PC-3 (cell line): Measurements from ENCODE around the gene SLIT1. TPM values are rescaled to one million over a fixed set of nuclear protein-coding genes. Genes with fewer than 3 reads are reported as not detected.

Source experiments
- ATAC-seq: fragments of 200-7000 bp; cut with Tn5 transposase; 2 replicates; pipeline ENCODE4 v1.9.1; 2020; ENCODE audit warnings: mild to moderate bottlenecking, moderate library complexity
- BruUV-seq: library from RNA; stranded (reverse); fragments of 400-500 nt; replicated peaks from 2 replicates; lab custom pipeline; 2021; lab: Mats Ljungman, UMichigan
- CTCF ChIA-PET: fragments of 300-600 bp; sonication (Branson Sonifier 250); formaldehyde crosslinking; loops from one replicate; lab custom pipeline; 2022; ENCODE audit warnings: antibody characterized with exemption; lab: Charles Lee
- POLR2A ChIA-PET: fragments of 300-600 bp; sonication (Branson Sonifier 250); formaldehyde crosslinking; loops from one replicate; lab custom pipeline; 2022; ENCODE audit warnings: antibody characterized with exemption; ENCODE audit not compliant: unreplicated experiment; lab: Charles Lee
- DNase-seq: peaks from one replicate; pipeline ENCODE4 v3.0.0-alpha.2; 2015
- H2AFZ ChIP-seq: fragments of 300-600 bp; sonication (generic); 2 replicates; pipeline ENCODE4 v1.6.0; 2016; ENCODE audit warnings: antibody characterized with exemption, low read length
- H3F3A ChIP-seq: fragments of 300-600 bp; sonication (generic); one replicate; pipeline ENCODE4 v1.6.0; 2017; ENCODE audit warnings: antibody characterized with exemption, low read length, control low read depth, mild to moderate bottlenecking; ENCODE audit not compliant: unreplicated experiment
- H3K27ac ChIP-seq: fragments of 300-600 bp; sonication (generic); 2 replicates; pipeline ENCODE4 v1.5.1; 2016; ENCODE audit warnings: mild to moderate bottlenecking, low read length
- H3K27me3 ChIP-seq: fragments of 300-600 bp; sonication (generic); 2 replicates; pipeline ENCODE4 v1.6.1; 2016; ENCODE audit warnings: low read length, mixed read lengths
- H3K36me3 ChIP-seq: fragments of 300-600 bp; sonication (generic); 2 replicates; pipeline ENCODE4 v1.6.1; 2016; ENCODE audit warnings: low read depth, mixed run types, low read length, mixed read lengths
- H3K4me1 ChIP-seq: fragments of 300-600 bp; sonication (generic); 2 replicates; pipeline ENCODE4 v1.5.1; 2016; ENCODE audit warnings: low read length; ENCODE audit not compliant: insufficient read depth
- H3K4me2 ChIP-seq: fragments of 300-600 bp; sonication (generic); 2 replicates; pipeline ENCODE4 v1.6.0; 2016; ENCODE audit warnings: low read length
- H3K4me3 ChIP-seq: fragments of 300-600 bp; sonication (generic); 2 replicates; pipeline ENCODE4 v1.5.1; 2016; ENCODE audit warnings: mild to moderate bottlenecking, low read length, mixed read lengths
- H3K79me2 ChIP-seq: fragments of 300-600 bp; sonication (generic); 2 replicates; pipeline ENCODE4 v1.6.1; 2017; ENCODE audit warnings: low read length, mixed read lengths
- H3K9ac ChIP-seq: fragments of 300-600 bp; sonication (generic); 2 replicates; pipeline ENCODE4 v1.6.0; 2016; ENCODE audit warnings: mild to moderate bottlenecking, low read length
- H3K9me2 ChIP-seq: fragments of 300-600 bp; sonication (generic); replicated peaks from 2 replicates; pipeline ENCODE4 v1.6.1; 2016; ENCODE audit warnings: mixed run types, low read length, mixed read lengths
- H3K9me3 ChIP-seq: fragments of 300-600 bp; sonication (generic); 2 replicates; pipeline ENCODE4 v1.6.1; 2016; ENCODE audit warnings: low read length, mixed read lengths
- H4K20me1 ChIP-seq: fragments of 300-600 bp; sonication (generic); 2 replicates; pipeline ENCODE4 v1.6.1; 2016; ENCODE audit warnings: low read length, mixed read lengths
- EZH2 ChIP-seq: fragments of 300-600 bp; sonication (generic); IDR thresholded peaks from one replicate; pipeline ENCODE4 v1.6.1; 2017; ENCODE audit warnings: antibody characterized with exemption, mild to moderate bottlenecking, low read length; ENCODE audit not compliant: unreplicated experiment
- EZH2phosphoT487 ChIP-seq: fragments of 300-600 bp; sonication (generic); IDR thresholded peaks from 2 replicates; pipeline ENCODE4 v1.6.1; 2018; ENCODE audit warnings: mild to moderate bottlenecking, antibody characterized with exemption, low read length, borderline replicate concordance
- intact Hi-C: fragments of 100-400 bp; cut with micrococcal nuclease; formaldehyde crosslinking; loops from 2 replicates; pipeline ENCODE4 v1.9.0; 2023
- total RNA-seq: library from RNA; depleted of rRNA; stranded (reverse); fragments of >200 nt; gene quantifications from 2 replicates; pipeline ENCODE4 v1.2.3, GENCODE V29; 2014
- TF ChIP-seq, protein P1 (sequence below): fragments of 300-600 bp; sonication (generic); conservative IDR thresholded peaks from 2 replicates; pipeline ENCODE4 v1.5.1; 2017; ENCODE audit warnings: antibody characterized with exemption, low read depth, mild to moderate bottlenecking, low read length

The SLIT1 gene
- total RNA-seq, 1 experiment from 2014 or later: not detected

DNA sequence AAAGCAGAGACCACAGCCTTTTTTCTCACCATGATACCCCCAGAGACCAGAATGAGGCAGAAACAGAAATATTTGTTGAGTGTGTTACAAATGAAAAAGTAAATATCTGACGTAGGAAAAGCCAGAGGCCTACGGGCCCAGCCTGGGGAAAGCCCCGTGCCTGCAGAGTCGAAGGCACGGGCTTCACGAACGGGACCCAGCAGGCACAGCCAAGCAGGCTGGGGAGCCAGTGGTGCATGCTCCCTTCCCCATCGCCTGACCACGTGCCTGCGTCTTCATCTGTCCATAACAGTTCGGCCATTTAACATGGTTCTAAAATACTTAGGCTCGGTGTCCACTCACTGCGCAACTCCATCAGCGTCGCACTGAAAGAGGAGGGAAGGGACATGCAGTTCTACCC lies 50.8 kb downstream of the SLIT1 start:
- POLR2A ChIA-PET: no interaction called here
- TF ChIP-seq EZH2phosphoT487 (no peak), EZH2 (no peak)
- TF ChIP-seq, protein P1, sequence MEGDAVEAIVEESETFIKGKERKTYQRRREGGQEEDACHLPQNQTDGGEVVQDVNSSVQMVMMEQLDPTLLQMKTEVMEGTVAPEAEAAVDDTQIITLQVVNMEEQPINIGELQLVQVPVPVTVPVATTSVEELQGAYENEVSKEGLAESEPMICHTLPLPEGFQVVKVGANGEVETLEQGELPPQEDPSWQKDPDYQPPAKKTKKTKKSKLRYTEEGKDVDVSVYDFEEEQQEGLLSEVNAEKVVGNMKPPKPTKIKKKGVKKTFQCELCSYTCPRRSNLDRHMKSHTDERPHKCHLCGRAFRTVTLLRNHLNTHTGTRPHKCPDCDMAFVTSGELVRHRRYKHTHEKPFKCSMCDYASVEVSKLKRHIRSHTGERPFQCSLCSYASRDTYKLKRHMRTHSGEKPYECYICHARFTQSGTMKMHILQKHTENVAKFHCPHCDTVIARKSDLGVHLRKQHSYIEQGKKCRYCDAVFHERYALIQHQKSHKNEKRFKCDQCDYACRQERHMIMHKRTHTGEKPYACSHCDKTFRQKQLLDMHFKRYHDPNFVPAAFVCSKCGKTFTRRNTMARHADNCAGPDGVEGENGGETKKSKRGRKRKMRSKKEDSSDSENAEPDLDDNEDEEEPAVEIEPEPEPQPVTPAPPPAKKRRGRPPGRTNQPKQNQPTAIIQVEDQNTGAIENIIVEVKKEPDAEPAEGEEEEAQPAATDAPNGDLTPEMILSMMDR: no peak

DNA sequence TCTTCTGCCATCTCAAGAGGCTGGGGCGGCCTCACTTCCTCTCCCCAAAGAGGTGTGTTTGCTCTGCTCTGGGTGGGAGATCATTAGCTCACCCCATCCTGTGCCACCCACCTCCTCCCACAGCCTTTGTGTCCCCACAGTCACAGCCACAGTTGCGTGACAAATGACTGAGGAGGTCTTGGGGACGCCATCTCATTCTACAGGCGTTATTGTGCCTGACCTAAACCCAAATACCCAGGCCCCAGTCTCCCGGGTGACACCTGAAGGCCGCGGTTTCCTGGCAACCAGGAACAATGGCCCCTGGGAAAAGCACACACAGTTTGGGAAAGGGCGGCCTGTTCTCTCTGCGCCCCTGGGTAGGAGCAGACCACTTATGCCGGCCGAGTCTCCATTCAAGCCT lies 51.6 kb downstream of the SLIT1 start:
- no peaks in the 10 kb centered on the region for H3K9me2 ChIP-seq
- H4K20me1 ChIP-seq: no peaks in the 10 kb centered on the region
- H2AFZ ChIP-seq: no peak overlapping the region
- no peak overlapping the region for H3K27ac ChIP-seq
- no peaks in the 10 kb centered on the region for H3K79me2 ChIP-seq
- no peaks in the 10 kb centered on the region for H3K27me3 ChIP-seq
- no peaks in the 10 kb centered on the region for H3K4me1 ChIP-seq
- POLR2A ChIA-PET: no interaction called here
- no peak overlapping the region for H3K4me2 ChIP-seq
- CTCF ChIA-PET: no interaction called here
- BruUV-seq: no TSS peak
- H3F3A ChIP-seq: no peaks in the 10 kb centered on the region
- H3K9ac ChIP-seq: no peak overlapping the region
- DNase-seq (no peak), ATAC-seq (no peak)
- TF ChIP-seq EZH2 (no peak), EZH2phosphoT487 (no peak)
- TF ChIP-seq, protein P1: no peak
- H3K4me3 ChIP-seq: no peak overlapping the region
- no peaks in the 10 kb centered on the region for H3K36me3 ChIP-seq
- intact Hi-C loops: no loop called here
- H3K9me3 ChIP-seq: no peaks in the 10 kb centered on the region

More for the DNA sequence above, 50.8 kb downstream of the SLIT1 start:
- H3K9ac ChIP-seq: no peak overlapping the region
- no peak overlapping the region for H2AFZ ChIP-seq
- CTCF ChIA-PET: no interaction called here
- no peaks in the 10 kb centered on the region for H3F3A ChIP-seq
- H3K4me3 ChIP-seq: no peak overlapping the region
- H3K79me2 ChIP-seq: no peaks in the 10 kb centered on the region
- no peak overlapping the region for H3K4me2 ChIP-seq
- H3K9me3 ChIP-seq: no peaks in the 10 kb centered on the region
- no peak overlapping the region for H3K27ac ChIP-seq
- H3K9me2 ChIP-seq: no peaks in the 10 kb centered on the region
- no peak for ATAC-seq
- H3K27me3 ChIP-seq: no peaks in the 10 kb centered on the region
- intact Hi-C loops: no loop called here
- BruUV-seq: no TSS peak
- no peaks in the 10 kb centered on the region for H3K36me3 ChIP-seq
- H4K20me1 ChIP-seq: no peaks in the 10 kb centered on the region
- DNase-seq: no peak
- no peaks in the 10 kb centered on the region for H3K4me1 ChIP-seq

DNA sequence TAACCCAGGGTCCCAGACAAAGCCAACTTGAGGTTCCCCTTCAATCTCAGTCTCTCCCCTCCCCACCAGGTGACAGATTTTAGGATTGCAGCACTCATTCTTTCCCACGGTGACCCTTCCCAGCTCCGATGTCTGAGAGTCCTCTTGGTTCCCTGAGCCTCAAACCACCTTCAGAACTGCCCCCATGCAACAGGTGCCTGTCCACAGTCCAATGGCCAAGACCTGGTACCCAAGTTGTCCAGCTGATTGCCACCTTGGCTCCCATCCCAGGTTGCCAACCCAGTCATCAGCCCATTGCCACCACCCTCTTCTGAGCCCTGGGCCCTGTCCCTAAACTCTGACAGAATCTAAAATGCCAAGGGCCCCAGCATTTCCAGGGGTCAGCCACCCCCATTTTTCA lies 53.5 kb downstream of the SLIT1 start:
- Histone ChIP-seq H3K4me3 (no peak overlapping the region), H3K4me2 (no peak overlapping the region), H3K9me3 (no peaks in the 10 kb centered on the region), H3K27ac (no peak overlapping the region), H4K20me1 (no peaks in the 10 kb centered on the region), H3K36me3 (no peaks in the 10 kb centered on the region), H3F3A (no peaks in the 10 kb centered on the region), H3K9ac (no peak overlapping the region), H3K9me2 (no peaks in the 10 kb centered on the region), H3K27me3 (no peaks in the 10 kb centered on the region; the same call in 1 of the 2 replicates), H3K4me1 (no peaks in the 10 kb centered on the region), H3K79me2 (no peaks in the 10 kb centered on the region), H2AFZ (no peak overlapping the region)
- intact Hi-C loops: no loop called here
- BruUV-seq: no TSS peak
- ATAC-seq: no peak
- TF ChIP-seq EZH2phosphoT487 (no peak), EZH2 (no peak)
- TF ChIP-seq, protein P1: no peak
- CTCF ChIA-PET: no interaction called here
- POLR2A ChIA-PET: no interaction called here
- no peak for DNase-seq
